Spleen (tissue), 13 donors: ENCODE data around the gene NAGLU. TPM values are rescaled to one million over a fixed set of nuclear protein-coding genes. Genes with fewer than 3 reads are reported as not detected.

ENCODE experiments used
- DNase-seq: peaks from one replicate; pipeline ENCODE4 v3.0.0-alpha.2; 2020
- H3K27ac ChIP-seq, 8 donors: fragments of 200-600 bp; sonication (generic) in 7 of 8; 1 replicate in 4 of 8; 2 replicates in 4 of 8; pipeline versions ENCODE4 v1.5.0 to v1.8.0; 2016 to 2021; ENCODE audit warnings: inconsistent platforms in 4 of 8, mild to moderate bottlenecking in 4 of 8, moderate library complexity in 1 of 8
- H3K27me3 ChIP-seq, 7 donors: fragments of 200-600 bp; sonication (generic) in 6 of 7; replicated peaks in 1 of 7; 1 replicate in 4 of 7; 2 replicates in 3 of 7; pipeline versions ENCODE4 v1.5.0 to v1.8.0; 2016 to 2021; ENCODE audit warnings: inconsistent platforms in 3 of 7, mild to moderate bottlenecking in 1 of 7
- H3K36me3 ChIP-seq, 6 donors: fragments of 200-600 bp; sonication (generic) in 5 of 6; 1 replicate in 4 of 6; 2 replicates in 2 of 6; pipeline versions ENCODE4 v1.5.0 to v1.8.0; 2016 to 2021; ENCODE audit warnings: inconsistent platforms in 2 of 6
- H3K4me1 ChIP-seq, 6 donors: fragments of 200-600 bp; sonication (generic) in 5 of 6; 1 replicate in 3 of 6; 2 replicates in 3 of 6; pipeline versions ENCODE4 v1.5.0 to v1.8.0; 2016 to 2021; ENCODE audit warnings: inconsistent platforms in 3 of 6
- H3K4me3 ChIP-seq, 8 donors: fragments of 200-600 bp; sonication (generic) in 7 of 8; 1 replicate in 4 of 8; 2 replicates in 4 of 8; pipeline versions ENCODE4 v1.5.0 to v1.8.0; 2016 to 2021; ENCODE audit warnings: inconsistent platforms in 4 of 8, mild to moderate bottlenecking in 4 of 8, moderate library complexity in 2 of 8
- H3K9me3 ChIP-seq, 8 donors: fragments of 200-600 bp; sonication (generic) in 7 of 8; 1 replicate in 4 of 8; 2 replicates in 4 of 8; pipeline versions ENCODE4 v1.5.0 to v1.8.0; 2016 to 2021; ENCODE audit warnings: inconsistent platforms in 4 of 8
- CTCF ChIP-seq, 11 experiments: fragments of 200-600 bp in 7 of 11; fragments of 450-650 bp in 4 of 11; sonication (generic) in 4 of 11; IDR thresholded peaks in 8 of 11; conservative IDR thresholded peaks in 3 of 11; 1 replicate in 7 of 11; 2 replicates in 4 of 11; pipeline versions ENCODE4 v1.4.0 to v1.8.0; 2016 to 2021; ENCODE audit warnings: antibody characterized with exemption in 11 of 11, inconsistent platforms in 4 of 11, mild to moderate bottlenecking in 1 of 11
- POLR2A ChIP-seq, 3 donors: fragments of 450-650 bp; IDR thresholded peaks; one replicate each; pipeline ENCODE4 v1.5.1; 2017; ENCODE audit warnings: antibody characterized with exemption in 3 of 3, mild to moderate bottlenecking in 1 of 3
- POLR2AphosphoS5 ChIP-seq, 3 donors: sonication (generic); formaldehyde crosslinking; IDR thresholded peaks; one replicate each; pipeline ENCODE4 v1.5.1; 2017; ENCODE audit warnings: antibody characterized with exemption in 3 of 3
- WGBS, 5 donors: extraction: QIAGEN DNeasy Blood & Tissue Kit in 3 of 5; methylation state at CpG; one replicate each; pipeline versions ENCODE4 v1.1.5 to v1.1.7; 2013 to 2018; 5-methylcytosine and 5-hydroxymethylcytosine counted together
- intact Hi-C: fragments of 100-400 bp; cut with DNase I; formaldehyde crosslinking; loops from one replicate; pipeline ENCODE4 v1.15.0; 2023; ENCODE audit warnings: low total_unique reads
- long read RNA-seq, 2 donors: transcript quantifications; one replicate each; lab custom pipeline, GENCODE V29; 2026
- polyA plus RNA-seq, 3 donors: library from polyadenylated mRNA; stranded (reverse); fragments of 200-250 nt; gene quantifications; one replicate each; pipeline ENCODE4 v1.2.1, GENCODE V29; 2013
- total RNA-seq, 7 donors: library from RNA; depleted of rRNA in 3 of 7; stranded (reverse); fragments of >200 nt in 3 of 7; fragmentation: NEBNext Ultra II Directional in 4 of 7; extraction: Animal tissue kit (Norgen Biotek cat#: 25700) in 4 of 7; gene quantifications; one replicate each; pipeline versions ENCODE4 v1.1.0 to v1.2.1, GENCODE V29; 2016 to 2021
- donor health status: healthy with polysubstance abuse.
- donor health status: DM: no; HTN: no; CAD: no; lungs with moderate emphysema.
- donor health status: DM: no; HTN: no; CAD: no.
- donor health status: Bipolar disorder and iron deficiency.
- donor health status: healthy.
- donor health status: DM: no; HTN: no; CAD: no.
- donor health status: DM: yes; HTN: yes; CAD: no.

Gene NAGLU
- 10 to 100 TPM; 32.5 to 61.0 (median 48.9) TPM for total RNA-seq
- 10 to 100 TPM; 27.3 to 55.2 (median 49.8) TPM for polyA plus RNA-seq
- long read RNA-seq, donor 1, transcript NAGLU-201 (6 exons, 2,544 nt) = major isoform, 8 of 23 reads
- long read RNA-seq, donor 1, partial matches to known transcripts = 14 of 23 reads
- long read RNA-seq, donor 1, other reads (novel, unspliced or antisense) = 0 of 23 reads
- long read RNA-seq, donor 2, partial matches to known transcripts = 0 of 2 reads
- long read RNA-seq, donor 2, other reads (novel, unspliced or antisense) = 0 of 2 reads

DNA sequence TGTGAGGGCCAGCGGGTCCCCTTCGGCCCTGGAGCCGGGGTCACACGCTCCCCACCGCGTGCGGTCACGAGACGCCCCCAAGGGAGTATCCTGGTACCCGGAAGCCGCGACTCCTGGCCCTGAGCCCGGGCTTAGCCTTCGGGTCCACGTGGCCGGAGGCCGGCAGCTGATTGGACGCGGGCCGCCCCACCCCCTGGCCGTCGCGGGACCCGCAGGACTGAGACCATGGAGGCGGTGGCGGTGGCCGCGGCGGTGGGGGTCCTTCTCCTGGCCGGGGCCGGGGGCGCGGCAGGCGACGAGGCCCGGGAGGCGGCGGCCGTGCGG lies at the start of gene NAGLU:
Gene NAGLU, plus strand, starts transcription at position 194 of the 324 bp plus-strand sequence. Its CDS starts 32 bp downstream, at position 226.
- Histone ChIP-seq H3K36me3 (peaks cover 0 to 36% (median 16%) of the 10 kb centered on the region in 6 donors), H3K9me3 (no peaks in the 10 kb centered on the region), H3K27ac (peak within 1 kb of the TSS; percentile 69 to 98 (median 90)), H3K4me1 (peaks cover 15 to 67% (median 46%) of the 10 kb centered on the region in 6 donors), H3K27me3 (no peaks in the 10 kb centered on the region), H3K4me3 (peak within 1 kb of the TSS; percentile 33 to 95 (median 72))
- TF ChIP-seq CTCF (IDR thresholded peaks at IDR 0.05 in 8 of 11, conservative IDR thresholded peaks at IDR 0.05 in 3 of 11) = peak in 2 of 11 experiments; percentile 13 to 23
- TF ChIP-seq POLR2AphosphoS5 (IDR thresholded peaks at IDR 0.05) = peak; percentile 89 to 94 (median 90)
- peak in 1 of 3 donors; percentile 68 for TF ChIP-seq POLR2A (IDR thresholded peaks at IDR 0.05)
- 0 to 1% (median 0%) methylated on average over 17 to 40 of the region's 40 CpGs for WGBS, 5 donors
- DNase-seq = peak; percentile 99
- intact Hi-C loops = no loop called here

DNA sequence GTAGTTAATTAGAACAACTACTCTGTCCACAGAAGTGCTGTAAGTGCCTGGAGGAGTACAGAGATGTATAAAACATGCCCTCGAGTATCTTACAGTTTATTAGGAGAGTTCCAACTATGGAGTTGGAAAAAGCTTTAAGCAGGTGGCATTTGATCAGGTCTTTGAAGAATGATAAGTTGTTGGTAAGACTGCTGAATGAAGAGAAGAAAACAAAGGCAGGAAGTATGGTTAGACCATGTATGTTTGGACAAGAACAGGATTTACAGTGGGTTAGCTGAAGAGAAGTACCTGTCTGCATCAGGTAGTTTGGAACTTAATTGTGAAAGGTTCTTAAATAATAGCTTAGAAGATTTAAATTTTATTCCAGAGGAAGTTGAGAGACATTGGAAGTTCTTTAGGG lies 48.0 kb upstream of the NAGLU start:
- H3K27ac ChIP-seq = no peak overlapping the region
- H3K9me3 ChIP-seq = no peaks in the 10 kb centered on the region
- intact Hi-C loops = loop anchor here (10.0 kb wide), 1 partner anchor 53 kb away; no protein-coding TSS in a partner anchor
- TF ChIP-seq POLR2A (IDR thresholded peaks at IDR 0.05) (no peak), POLR2AphosphoS5 (IDR thresholded peaks at IDR 0.05) (no peak), CTCF (IDR thresholded peaks at IDR 0.05 in 8 of 11, conservative IDR thresholded peaks at IDR 0.05 in 3 of 11) (no peak)
- H3K27me3 ChIP-seq = no peaks in the 10 kb centered on the region
- H3K36me3 ChIP-seq = peaks cover 0 to 100% (median 87%) of the 10 kb centered on the region in 6 donors
- H3K4me1 ChIP-seq = peaks cover 0 to 40% (median 4%) of the 10 kb centered on the region in 6 donors
- 78 to 89% (median 87%) methylated on average over 1 of the region's 1 CpG for WGBS, 5 donors
- no peak overlapping the region for H3K4me3 ChIP-seq
- no peak for DNase-seq

DNA sequence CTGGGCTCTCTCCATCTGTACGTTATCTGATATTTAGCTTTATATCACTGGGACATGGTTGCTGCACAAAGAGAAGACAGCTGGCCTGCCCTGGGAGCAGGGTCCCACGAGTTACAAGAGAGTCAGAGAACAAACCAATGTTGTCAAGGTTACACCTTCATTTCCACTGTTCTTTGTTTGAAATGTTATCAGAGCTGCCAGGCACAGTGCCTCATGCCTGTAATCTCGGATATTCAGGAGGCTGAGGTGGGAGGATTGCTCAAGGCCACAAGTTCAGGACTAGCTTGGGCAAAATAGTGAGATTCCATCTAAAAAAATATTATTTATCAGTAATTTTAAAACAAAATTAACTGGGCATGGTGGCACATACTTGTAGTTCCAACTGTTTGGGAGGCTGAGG lies 42.7 kb upstream of the NAGLU start:
- intact Hi-C loops = no loop called here
- Histone ChIP-seq H3K27me3 (no peaks in the 10 kb centered on the region), H3K27ac (peak overlapping the region in 5 of 8 donors; percentile 9 to 52 (median 38)), H3K4me3 (no peak overlapping the region), H3K4me1 (peaks cover 7 to 35% (median 22%) of the 10 kb centered on the region in 6 donors), H3K9me3 (no peaks in the 10 kb centered on the region), H3K36me3 (peaks cover 3 to 100% (median 71%) of the 10 kb centered on the region in 6 donors)
- no peak for TF ChIP-seq CTCF (IDR thresholded peaks at IDR 0.05 in 8 of 11, conservative IDR thresholded peaks at IDR 0.05 in 3 of 11)
- peak in 1 of 3 donors; percentile 65 for TF ChIP-seq POLR2AphosphoS5 (IDR thresholded peaks at IDR 0.05)
- TF ChIP-seq POLR2A (IDR thresholded peaks at IDR 0.05) = no peak
- WGBS, 5 donors = 67 to 87% (median 73%) methylated on average over 3 of the region's 3 CpGs
- no peak for DNase-seq

GRCh38 chr17:42494673-42495072 lies 41.4 kb upstream of the NAGLU start:
- Histone ChIP-seq H3K27ac (peak overlapping the region in 1 of 8 donors; percentile 36), H3K4me1 (peaks cover 7 to 32% (median 22%) of the 10 kb centered on the region in 6 donors), H3K4me3 (no peak overlapping the region), H3K9me3 (no peaks in the 10 kb centered on the region), H3K27me3 (no peaks in the 10 kb centered on the region), H3K36me3 (peaks cover 3 to 100% (median 69%) of the 10 kb centered on the region in 6 donors)
- WGBS, 5 donors = 64 to 82% (median 75%) methylated on average over 4 of the region's 4 CpGs
- TF ChIP-seq POLR2A (IDR thresholded peaks at IDR 0.05) = no peak
- no peak for TF ChIP-seq CTCF (IDR thresholded peaks at IDR 0.05 in 8 of 11, conservative IDR thresholded peaks at IDR 0.05 in 3 of 11)
- no peak for TF ChIP-seq POLR2AphosphoS5 (IDR thresholded peaks at IDR 0.05)
- intact Hi-C loops = no loop called here
- no peak for DNase-seq
